ENCODE measurements around the gene THSD4.

The THSD4 gene

DNA sequence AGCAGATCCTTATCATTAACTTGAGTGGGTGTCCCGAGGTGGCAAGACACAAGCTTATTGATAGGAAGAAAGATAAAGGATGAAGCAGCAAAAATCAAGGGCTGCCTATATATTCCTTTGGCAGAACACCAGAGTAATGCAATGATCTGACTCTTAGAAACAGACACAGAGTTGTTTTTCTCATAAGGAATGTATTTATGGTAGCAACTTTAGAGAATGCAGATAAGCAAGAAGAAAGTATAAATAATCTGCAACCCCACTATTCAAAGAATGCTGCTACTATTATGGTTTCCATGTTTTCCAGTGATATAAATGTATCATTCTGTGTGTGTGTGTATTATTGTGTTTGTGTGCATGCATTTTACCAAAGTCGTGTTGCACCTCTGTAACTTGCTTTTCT lies 208.3 kb downstream of the THSD4 start:
- no peak for TF ChIP-seq CTCF (IDR thresholded peaks at IDR 0.05)

GRCh38 chr15:71325481-71325880 lies 210.2 kb downstream of the THSD4 start:
- no peak for TF ChIP-seq CTCF (IDR thresholded peaks at IDR 0.05)

DNA sequence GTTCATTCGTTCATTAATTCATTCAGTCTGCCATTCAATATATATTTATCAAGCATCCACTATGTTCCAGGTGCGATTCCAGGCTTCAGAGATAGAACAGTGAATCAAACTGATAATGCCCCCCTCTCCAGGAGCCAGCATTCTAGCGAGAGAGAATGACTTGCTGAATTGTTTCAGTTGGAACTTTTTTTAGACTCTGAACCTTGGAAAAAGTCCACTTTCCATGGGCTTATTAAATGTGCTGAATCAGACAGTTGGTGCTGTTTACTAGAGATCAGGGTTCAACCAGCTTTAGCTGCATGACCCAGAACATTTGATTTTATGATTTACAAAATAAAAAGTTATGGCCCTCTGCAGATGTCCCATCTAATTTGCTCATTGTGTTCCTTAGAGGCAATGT lies 213.2 kb downstream of the THSD4 start:
- no peak for TF ChIP-seq CTCF (IDR thresholded peaks at IDR 0.05)

DNA sequence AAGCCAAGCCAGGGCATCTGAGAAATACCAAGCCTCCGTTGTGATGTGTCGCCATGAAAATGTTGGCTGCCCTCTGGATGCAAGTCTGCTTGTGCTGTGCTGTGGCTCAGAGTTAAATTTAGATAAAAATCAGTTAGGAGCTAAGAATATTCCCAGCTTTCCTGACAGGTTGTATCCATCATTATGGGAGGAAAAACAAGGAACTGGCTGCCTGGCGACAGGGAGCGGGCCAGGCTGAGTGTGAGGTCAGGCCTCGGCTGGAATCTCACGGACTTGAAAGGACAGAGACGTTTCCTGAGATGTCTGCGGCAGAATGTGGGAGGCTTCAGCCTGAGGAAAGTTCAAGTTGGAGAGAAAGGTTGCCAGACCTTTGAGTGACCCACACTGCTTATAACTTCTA lies 213.8 kb downstream of the THSD4 start:
- TF ChIP-seq CTCF (IDR thresholded peaks at IDR 0.05), result no peak

DNA sequence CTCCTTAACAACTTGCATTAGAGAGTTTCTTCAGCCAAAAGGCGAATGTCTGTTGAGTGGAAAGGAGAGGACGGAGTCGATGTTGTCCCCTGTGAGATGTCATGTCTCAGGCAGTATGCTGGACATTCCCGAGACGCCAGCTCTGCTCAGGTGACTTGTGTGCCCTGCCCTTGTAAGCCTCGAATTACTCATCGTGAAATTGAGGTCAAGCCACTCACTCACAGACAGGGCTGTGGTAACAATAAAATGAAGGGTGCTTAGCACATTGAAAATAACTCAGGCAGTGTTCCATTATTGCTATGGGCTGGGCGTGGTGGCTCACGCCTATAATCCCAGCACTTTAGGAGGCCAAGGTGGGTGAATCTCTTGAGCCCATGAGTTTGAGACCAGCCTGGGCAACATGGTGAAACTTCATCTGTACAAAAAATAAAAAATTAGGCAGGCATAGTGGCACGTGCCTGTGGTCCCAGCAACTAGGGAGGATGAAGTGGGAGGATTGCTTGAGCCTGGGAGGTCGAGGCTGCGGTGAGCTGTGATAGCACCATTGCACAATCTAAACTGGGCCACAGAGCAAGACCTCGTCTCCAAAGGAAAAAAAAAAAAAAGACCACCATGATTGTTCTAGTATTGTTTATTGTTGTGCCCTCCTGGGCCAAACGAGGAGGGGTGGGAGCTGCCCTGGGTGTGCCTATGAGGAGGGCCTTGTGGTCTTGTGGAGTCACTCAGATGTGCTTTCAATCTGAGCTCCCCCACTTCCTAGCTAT lies 214.4 kb downstream of the THSD4 start:
- TF ChIP-seq CTCF (IDR thresholded peaks at IDR 0.05), result no peak

DNA sequence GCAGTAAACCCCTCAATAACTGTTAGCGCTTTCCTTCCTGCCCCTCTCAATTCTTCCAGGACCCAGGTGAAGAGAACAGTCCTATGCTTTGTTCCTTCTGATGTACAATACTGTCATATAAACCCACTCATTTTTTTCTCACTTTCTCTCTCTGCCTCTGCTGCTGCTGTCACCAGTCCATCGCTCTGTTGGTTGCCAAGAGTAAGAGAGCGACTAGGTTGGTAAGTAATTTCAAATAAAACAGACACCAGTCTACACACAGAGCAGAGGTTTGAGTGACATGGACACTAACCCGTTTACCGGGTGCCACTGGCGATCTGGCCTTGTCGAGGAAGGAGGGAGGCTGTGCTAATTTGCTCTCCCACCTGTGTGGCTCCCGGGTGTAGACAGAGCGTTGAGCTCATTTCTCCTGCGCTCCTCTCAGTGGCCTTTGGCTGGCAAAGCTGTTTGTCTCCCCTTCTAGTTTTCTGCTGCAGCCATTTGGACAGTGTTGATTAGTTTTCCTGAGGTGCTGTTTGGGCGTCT lies 215.4 kb downstream of the THSD4 start:
- TF ChIP-seq CTCF (IDR thresholded peaks at IDR 0.05), result no peak

DNA sequence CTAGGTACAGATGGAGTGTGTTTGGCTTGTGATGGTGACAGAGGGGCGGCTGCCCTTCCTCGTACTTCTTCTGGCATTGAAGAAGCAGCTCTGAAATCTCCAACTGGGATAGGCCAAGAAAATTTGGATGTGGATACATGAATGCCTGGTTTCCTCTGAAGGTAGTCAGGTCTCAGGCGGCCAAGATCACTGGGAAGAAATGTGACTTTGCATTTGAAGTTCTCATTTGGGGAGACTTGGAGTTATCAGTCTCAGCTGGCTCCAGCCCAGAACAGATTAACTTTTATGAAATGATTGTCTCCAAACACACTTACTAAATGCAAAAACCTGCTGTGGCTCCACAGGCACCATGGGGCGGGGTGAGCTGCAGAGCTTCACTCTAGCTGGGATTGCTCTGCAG lies 215.9 kb downstream of the THSD4 start:
- no peak for TF ChIP-seq CTCF (IDR thresholded peaks at IDR 0.05)

Data from LNCAP (cell line).